IMR-90 (cell line): ENCODE measurements around the gene SLC9A6.

Source experiments
- BHLHE40 ChIP-seq: fragments of 150-350 bp; IDR thresholded peaks from 2 replicates; pipeline ENCODE4 v1.6.1; 2016; ENCODE audit warnings: mild to moderate bottlenecking, low read depth, low read length
- CEBPB ChIP-seq: IDR thresholded peaks from 2 replicates; pipeline ENCODE4 v1.6.1; 2012; ENCODE audit warnings: low read depth, low read length, improper control_type of control experiment
- CHD1 ChIP-seq: IDR thresholded peaks from 2 replicates; pipeline ENCODE4 v1.6.1; 2012; ENCODE audit warnings: low read depth, low read length, improper control_type of control experiment
- FOS ChIP-seq: fragments of 150-350 bp; IDR thresholded peaks from 2 replicates; pipeline ENCODE4 v1.6.1; 2016; ENCODE audit warnings: low read depth, low read length
- MAFK ChIP-seq: IDR thresholded peaks from 2 replicates; pipeline ENCODE4 v1.6.1; 2012; ENCODE audit warnings: low read depth, low read length, improper control_type of control experiment
- MAZ ChIP-seq: IDR thresholded peaks from 2 replicates; pipeline ENCODE4 v1.6.1; 2012; ENCODE audit warnings: low read depth, mild to moderate bottlenecking, low read length, improper control_type of control experiment, moderate library complexity, borderline replicate concordance
- MXI1 ChIP-seq: IDR thresholded peaks from 2 replicates; pipeline ENCODE4 v1.6.1; 2012; ENCODE audit warnings: low read depth, mild to moderate bottlenecking, low read length, moderate library complexity, borderline replicate concordance
- NFE2L2 ChIP-seq: fragments of 150-350 bp; IDR thresholded peaks from 2 replicates; pipeline ENCODE4 v1.6.1; 2016; ENCODE audit warnings: low read depth, mild to moderate bottlenecking, low read length
- POLR2A ChIP-seq: IDR thresholded peaks from 2 replicates; pipeline ENCODE4 v1.6.1; 2012; ENCODE audit warnings: mild to moderate bottlenecking, low read depth, low read length
- RAD21 ChIP-seq: IDR thresholded peaks from 2 replicates; pipeline ENCODE4 v1.6.1; 2012; ENCODE audit warnings: low read length, improper control_type of control experiment
- RCOR1 ChIP-seq: IDR thresholded peaks from 2 replicates; pipeline ENCODE4 v1.6.1; 2012; ENCODE audit warnings: mild to moderate bottlenecking, low read length, improper control_type of control experiment; ENCODE audit not compliant: insufficient replicate concordance
- TF ChIP-seq, protein P1 (sequence below): fragments of 150-350 bp; IDR thresholded peaks from 2 replicates; pipeline ENCODE4 v1.6.1; 2016; ENCODE audit warnings: low read depth, mild to moderate bottlenecking, low read length, moderate library complexity, borderline replicate concordance
- TF ChIP-seq, protein P2 (sequence below): conservative IDR thresholded peaks from 2 replicates; pipeline ENCODE4 v1.5.1; 2012; ENCODE audit warnings: mild to moderate bottlenecking, low read depth, low read length, improper control_type of control experiment
- TF ChIP-seq, protein P3 (sequence below): fragments of 150-350 bp; IDR thresholded peaks from 2 replicates; pipeline ENCODE4 v1.6.1; 2017; ENCODE audit warnings: mild to moderate bottlenecking, antibody characterized with exemption, low read length, low read depth

DNA sequence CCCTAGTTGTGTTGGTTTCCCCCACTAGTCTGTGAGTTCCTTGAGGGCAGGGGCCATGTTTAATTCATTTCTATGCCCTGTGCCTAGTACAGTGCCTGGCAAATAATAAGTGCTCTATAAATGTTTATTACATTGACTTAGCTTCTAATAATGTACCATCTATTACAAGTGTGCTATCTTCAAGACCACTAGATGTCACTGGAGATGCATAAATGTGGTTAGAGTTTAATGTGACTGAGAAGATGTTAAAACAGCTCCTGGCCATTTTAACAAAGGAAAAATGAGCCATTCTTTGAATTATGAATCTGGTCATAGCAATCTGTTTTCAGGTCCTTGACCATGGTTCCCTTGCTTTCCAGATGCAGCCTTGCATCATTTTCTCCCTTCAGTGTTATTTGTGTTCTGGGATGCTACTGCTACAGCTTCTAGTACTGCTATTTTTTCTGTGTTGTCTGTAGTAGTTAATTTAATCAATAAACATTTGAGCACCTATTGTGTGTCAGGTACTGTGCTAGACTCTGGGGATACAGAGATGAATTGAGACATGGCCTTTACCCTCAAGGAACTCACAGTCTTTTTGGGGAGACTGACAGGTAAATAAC lies 43.2 kb downstream of the SLC9A6 start:
- TF ChIP-seq, protein P1, sequence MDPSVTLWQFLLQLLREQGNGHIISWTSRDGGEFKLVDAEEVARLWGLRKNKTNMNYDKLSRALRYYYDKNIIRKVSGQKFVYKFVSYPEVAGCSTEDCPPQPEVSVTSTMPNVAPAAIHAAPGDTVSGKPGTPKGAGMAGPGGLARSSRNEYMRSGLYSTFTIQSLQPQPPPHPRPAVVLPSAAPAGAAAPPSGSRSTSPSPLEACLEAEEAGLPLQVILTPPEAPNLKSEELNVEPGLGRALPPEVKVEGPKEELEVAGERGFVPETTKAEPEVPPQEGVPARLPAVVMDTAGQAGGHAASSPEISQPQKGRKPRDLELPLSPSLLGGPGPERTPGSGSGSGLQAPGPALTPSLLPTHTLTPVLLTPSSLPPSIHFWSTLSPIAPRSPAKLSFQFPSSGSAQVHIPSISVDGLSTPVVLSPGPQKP = no peak
- TF ChIP-seq, protein P2, sequence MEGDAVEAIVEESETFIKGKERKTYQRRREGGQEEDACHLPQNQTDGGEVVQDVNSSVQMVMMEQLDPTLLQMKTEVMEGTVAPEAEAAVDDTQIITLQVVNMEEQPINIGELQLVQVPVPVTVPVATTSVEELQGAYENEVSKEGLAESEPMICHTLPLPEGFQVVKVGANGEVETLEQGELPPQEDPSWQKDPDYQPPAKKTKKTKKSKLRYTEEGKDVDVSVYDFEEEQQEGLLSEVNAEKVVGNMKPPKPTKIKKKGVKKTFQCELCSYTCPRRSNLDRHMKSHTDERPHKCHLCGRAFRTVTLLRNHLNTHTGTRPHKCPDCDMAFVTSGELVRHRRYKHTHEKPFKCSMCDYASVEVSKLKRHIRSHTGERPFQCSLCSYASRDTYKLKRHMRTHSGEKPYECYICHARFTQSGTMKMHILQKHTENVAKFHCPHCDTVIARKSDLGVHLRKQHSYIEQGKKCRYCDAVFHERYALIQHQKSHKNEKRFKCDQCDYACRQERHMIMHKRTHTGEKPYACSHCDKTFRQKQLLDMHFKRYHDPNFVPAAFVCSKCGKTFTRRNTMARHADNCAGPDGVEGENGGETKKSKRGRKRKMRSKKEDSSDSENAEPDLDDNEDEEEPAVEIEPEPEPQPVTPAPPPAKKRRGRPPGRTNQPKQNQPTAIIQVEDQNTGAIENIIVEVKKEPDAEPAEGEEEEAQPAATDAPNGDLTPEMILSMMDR = peak; percentile 80
- TF ChIP-seq POLR2A = no peak
- no peak for TF ChIP-seq CHD1
- TF ChIP-seq MXI1 = no peak
- TF ChIP-seq RAD21 = peak; percentile 81
- TF ChIP-seq MAFK = no peak
- no peak for TF ChIP-seq CEBPB
- no peak for TF ChIP-seq FOS
- no peak for TF ChIP-seq MAZ
- TF ChIP-seq RCOR1 = no peak
- TF ChIP-seq, protein P3, sequence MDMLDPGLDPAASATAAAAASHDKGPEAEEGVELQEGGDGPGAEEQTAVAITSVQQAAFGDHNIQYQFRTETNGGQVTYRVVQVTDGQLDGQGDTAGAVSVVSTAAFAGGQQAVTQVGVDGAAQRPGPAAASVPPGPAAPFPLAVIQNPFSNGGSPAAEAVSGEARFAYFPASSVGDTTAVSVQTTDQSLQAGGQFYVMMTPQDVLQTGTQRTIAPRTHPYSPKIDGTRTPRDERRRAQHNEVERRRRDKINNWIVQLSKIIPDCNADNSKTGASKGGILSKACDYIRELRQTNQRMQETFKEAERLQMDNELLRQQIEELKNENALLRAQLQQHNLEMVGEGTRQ = no peak
- TF ChIP-seq BHLHE40 = no peak
- no peak for TF ChIP-seq NFE2L2
